ENCODE data around the gene SEBOX.

GRCh38 chr17:28328325-28328724 is 36.7 kb downstream of the SEBOX start:
- TF ChIP-seq RAD21 (conservative IDR thresholded peaks at IDR 0.05 in 1 of 2, IDR thresholded peaks at IDR 0.05 in 1 of 2) (no peak), CTCF (IDR thresholded peaks at IDR 0.05) (no peak), CEBPB (IDR thresholded peaks at IDR 0.05) (no peak), EP300 (IDR thresholded peaks at IDR 0.05) (no peak), RFX5 (IDR thresholded peaks at IDR 0.05) (no peak), ZFP36 (IDR thresholded peaks at IDR 0.05; ENCODE audit: borderline replicate concordance, partially characterized antibody) (no peak), POLR2A (IDR thresholded peaks at IDR 0.05; ENCODE audit: low read length) (no peak)

All from A549 (cell line).